ENCODE results near the gene CLDN5. TPM values are rescaled to one million over a fixed set of nuclear protein-coding genes. Genes with fewer than 3 reads are reported as not detected.

CLDN5 gene
- total and polyA plus RNA-seq, 2 of the 4 experiments (the other 2 are of a cell fraction): 0.18 to 0.21 TPM

GRCh38 chr22:19519041-19519926, 4.9 kb downstream of the CLDN5 start:
- no TSS peak for BruUV-seq (replicated peaks)
- no peak for ATAC-seq (ENCODE audit: low read depth)
- DNase-seq: no peak
- intact Hi-C loops (cut with micrococcal nuclease): no loop called here
- Histone ChIP-seq H3K27ac (ENCODE audit: insufficient read depth, low read length) (no peak overlapping the region), H3K4ac (ENCODE audit: low read depth, low read length) (no peak overlapping the region), H3K27me3 (ENCODE audit: control insufficient read depth, insufficient read depth, low read length) (peaks cover 14% of the 10 kb centered on the region), H3K9ac (ENCODE audit: low read depth, low read length) (no peak overlapping the region), H3K4me2 (ENCODE audit: low read depth, low read length) (no peak overlapping the region), H3K18ac (ENCODE audit: low read depth, low read length) (no peak overlapping the region), H3K9me1 (ENCODE audit: insufficient read depth, low read length) (no peaks in the 10 kb centered on the region), H4K20me1 (ENCODE audit: insufficient read depth, low read length) (peaks cover 4% of the 10 kb centered on the region), H3K56ac (ENCODE audit: extremely low read depth, insufficient read depth, low read length) (no peak overlapping the region), H2BK15ac (ENCODE audit: low read depth, low read length) (no peak overlapping the region), H2BK120ac (ENCODE audit: low read depth, low read length) (no peak overlapping the region), H3K14ac (replicated peaks; ENCODE audit: low read depth, low read length) (no peak overlapping the region), H2AK5ac (ENCODE audit: low read depth, low read length) (no peak overlapping the region), H2AK9ac (replicated peaks; ENCODE audit: low read depth, low read length, poor library complexity) (peak overlapping the region; percentile 5), H3K23ac (ENCODE audit: low read depth, low read length) (no peak overlapping the region), H3K79me1 (ENCODE audit: low read depth in 1 of 2, low read length in 2 of 2) (no peaks in the 10 kb centered on the region), H4K91ac (ENCODE audit: insufficient read depth, low read depth, low read length) (no peak overlapping the region), H3K4me3 (ENCODE audit: insufficient read depth, low read depth, low read length) (no peak overlapping the region), H2BK20ac (ENCODE audit: low read depth, low read length) (no peak overlapping the region), H3K9me3 (ENCODE audit: control insufficient read depth, insufficient read depth, low read length) (no peaks in the 10 kb centered on the region), H2AFZ (replicated peaks; ENCODE audit: low read length, poor library complexity) (no peak overlapping the region), H4K5ac (ENCODE audit: low read depth, low read length) (no peak overlapping the region), H2BK5ac (ENCODE audit: low read depth, low read length, poor library complexity, severe bottlenecking) (no peak overlapping the region), H4K8ac (ENCODE audit: low read depth in 2 of 2, low read length in 2 of 2) (no peak overlapping the region), H3K4me1 (ENCODE audit: control insufficient read depth, insufficient read depth, low read length) (no peaks in the 10 kb centered on the region; the same call in 1 of the 2 replicates), H3K36me3 (ENCODE audit: control insufficient read depth, insufficient read depth, low read length) (no peaks in the 10 kb centered on the region)
- POLR2A ChIA-PET (ENCODE audit: unreplicated experiment): no interaction called here
- 100% methylated on average over 3 of the region's 17 CpGs; no CpG with 5 or more reads in 1 of the 2 experiments for WGBS, 2 experiments (ENCODE audit: extremely low coverage in 2 of 2, insufficient read length in 1 of 2)
- in situ Hi-C loops (cut with MboI; ENCODE audit: low sequenced_read_pairs): no loop called here
- dilution Hi-C loops (cut with HindIII; ENCODE audit: low sequenced_read_pairs, unreplicated experiment): no loop called here
- CTCF ChIA-PET: no interaction called here
- no peak for TF ChIP-seq CTCF (conservative IDR thresholded peaks at IDR 0.05; ENCODE audit: low read depth, low read length)
- no peak for TF ChIP-seq SMC3 (IDR thresholded peaks at IDR 0.05; ENCODE audit: low read depth, low read length)
- TF ChIP-seq RFX5 (IDR thresholded peaks at IDR 0.05; ENCODE audit: low read depth, low read length): no peak
- no peak for TF ChIP-seq MAZ (IDR thresholded peaks at IDR 0.05; ENCODE audit: borderline replicate concordance, low read depth, low read length)
- TF ChIP-seq USF2 (IDR thresholded peaks at IDR 0.05; ENCODE audit: low read depth, low read length): no peak
- no peak for TF ChIP-seq CEBPB (IDR thresholded peaks at IDR 0.05; ENCODE audit: low read depth, low read length)
- TF ChIP-seq NFE2L2 (IDR thresholded peaks at IDR 0.05; ENCODE audit: low read depth, low read length): no peak
- no peak for TF ChIP-seq RCOR1 (IDR thresholded peaks at IDR 0.05; ENCODE audit: insufficient replicate concordance, low read length)
- no peak for TF ChIP-seq CHD1 (IDR thresholded peaks at IDR 0.05; ENCODE audit: low read depth, low read length)
- no peak for TF ChIP-seq MAFK (IDR thresholded peaks at IDR 0.05; ENCODE audit: low read depth, low read length)
- TF ChIP-seq POLR2A (IDR thresholded peaks at IDR 0.05; ENCODE audit: low read depth, low read length): no peak
- no peak for TF ChIP-seq MXI1 (IDR thresholded peaks at IDR 0.05; ENCODE audit: borderline replicate concordance, low read depth, low read length)
- no peak for TF ChIP-seq BHLHE40 (IDR thresholded peaks at IDR 0.05; ENCODE audit: low read depth, low read length)
